ENCODE measurements around the gene GAGE12H.
"Not testable (repeated sequence)": the region's sequence is repeated elsewhere in the genome, so short reads cannot be mapped to it uniquely, and the experiment has no call there.

GAGE12H gene, protein sequence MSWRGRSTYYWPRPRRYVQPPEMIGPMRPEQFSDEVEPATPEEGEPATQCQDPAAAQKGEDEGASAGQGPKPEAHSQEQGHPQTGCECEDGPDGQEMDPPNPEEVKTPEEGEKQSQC

DNA sequence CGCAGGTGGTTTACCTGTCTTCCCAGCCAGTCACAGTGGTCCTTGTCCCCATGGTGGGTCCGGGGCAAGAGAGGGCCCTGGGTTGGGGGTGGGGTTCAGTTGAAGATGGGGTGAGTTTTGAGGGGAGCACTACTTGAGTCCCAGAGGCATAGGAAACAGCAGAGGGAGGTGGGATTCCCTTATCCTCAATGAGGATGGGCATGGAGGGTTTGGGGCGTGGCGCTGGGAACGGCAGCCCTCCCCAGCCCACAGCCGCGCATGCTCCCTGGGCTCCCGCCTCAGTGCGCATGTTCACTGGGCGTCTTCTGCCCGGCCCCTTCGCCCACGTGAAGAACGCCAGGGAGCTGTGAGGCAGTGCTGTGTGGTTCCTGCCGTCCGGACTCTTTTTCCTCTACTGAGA lies at the start of gene GAGE12H:
TSS of gene GAGE12H (plus strand) at position 301 of the 400 bp plus-strand sequence. CDS start 1,155 bp downstream, outside the sequence.
- DNase-seq (ENCODE audit: low spot score) = not testable (repeated sequence)

DNA sequence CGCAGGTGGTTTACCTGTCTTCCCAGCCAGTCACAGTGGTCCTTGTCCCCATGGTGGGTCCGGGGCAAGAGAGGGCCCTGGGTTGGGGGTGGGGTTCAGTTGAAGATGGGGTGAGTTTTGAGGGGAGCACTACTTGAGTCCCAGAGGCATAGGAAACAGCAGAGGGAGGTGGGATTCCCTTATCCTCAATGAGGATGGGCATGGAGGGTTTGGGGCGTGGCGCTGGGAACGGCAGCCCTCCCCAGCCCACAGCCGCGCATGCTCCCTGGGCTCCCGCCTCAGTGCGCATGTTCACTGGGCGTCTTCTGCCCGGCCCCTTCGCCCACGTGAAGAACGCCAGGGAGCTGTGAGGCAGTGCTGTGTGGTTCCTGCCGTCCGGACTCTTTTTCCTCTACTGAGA lies 47.9 kb upstream of the GAGE12H start, which contains the start of gene GAGE12C:
TSS of gene GAGE12C (plus strand) at position 301 of the 400 bp plus-strand sequence. CDS start 1,155 bp downstream, outside the sequence.
- not testable (repeated sequence) for DNase-seq (ENCODE audit: low spot score)

DNA sequence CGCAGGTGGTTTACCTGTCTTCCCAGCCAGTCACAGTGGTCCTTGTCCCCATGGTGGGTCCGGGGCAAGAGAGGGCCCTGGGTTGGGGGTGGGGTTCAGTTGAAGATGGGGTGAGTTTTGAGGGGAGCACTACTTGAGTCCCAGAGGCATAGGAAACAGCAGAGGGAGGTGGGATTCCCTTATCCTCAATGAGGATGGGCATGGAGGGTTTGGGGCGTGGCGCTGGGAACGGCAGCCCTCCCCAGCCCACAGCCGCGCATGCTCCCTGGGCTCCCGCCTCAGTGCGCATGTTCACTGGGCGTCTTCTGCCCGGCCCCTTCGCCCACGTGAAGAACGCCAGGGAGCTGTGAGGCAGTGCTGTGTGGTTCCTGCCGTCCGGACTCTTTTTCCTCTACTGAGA lies 38.3 kb upstream of the GAGE12H start, which contains the start of gene GAGE12D:
TSS of gene GAGE12D (plus strand) at position 301 of the 400 bp plus-strand sequence. CDS start 1,155 bp downstream, outside the sequence.
- DNase-seq (ENCODE audit: low spot score) = not testable (repeated sequence)

DNA sequence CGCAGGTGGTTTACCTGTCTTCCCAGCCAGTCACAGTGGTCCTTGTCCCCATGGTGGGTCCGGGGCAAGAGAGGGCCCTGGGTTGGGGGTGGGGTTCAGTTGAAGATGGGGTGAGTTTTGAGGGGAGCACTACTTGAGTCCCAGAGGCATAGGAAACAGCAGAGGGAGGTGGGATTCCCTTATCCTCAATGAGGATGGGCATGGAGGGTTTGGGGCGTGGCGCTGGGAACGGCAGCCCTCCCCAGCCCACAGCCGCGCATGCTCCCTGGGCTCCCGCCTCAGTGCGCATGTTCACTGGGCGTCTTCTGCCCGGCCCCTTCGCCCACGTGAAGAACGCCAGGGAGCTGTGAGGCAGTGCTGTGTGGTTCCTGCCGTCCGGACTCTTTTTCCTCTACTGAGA lies 28.8 kb upstream of the GAGE12H start, which contains the start of gene GAGE12E:
TSS of gene GAGE12E (plus strand) at position 301 of the 400 bp plus-strand sequence. CDS start 1,155 bp downstream, outside the sequence.
- DNase-seq (ENCODE audit: low spot score) = not testable (repeated sequence)

DNA sequence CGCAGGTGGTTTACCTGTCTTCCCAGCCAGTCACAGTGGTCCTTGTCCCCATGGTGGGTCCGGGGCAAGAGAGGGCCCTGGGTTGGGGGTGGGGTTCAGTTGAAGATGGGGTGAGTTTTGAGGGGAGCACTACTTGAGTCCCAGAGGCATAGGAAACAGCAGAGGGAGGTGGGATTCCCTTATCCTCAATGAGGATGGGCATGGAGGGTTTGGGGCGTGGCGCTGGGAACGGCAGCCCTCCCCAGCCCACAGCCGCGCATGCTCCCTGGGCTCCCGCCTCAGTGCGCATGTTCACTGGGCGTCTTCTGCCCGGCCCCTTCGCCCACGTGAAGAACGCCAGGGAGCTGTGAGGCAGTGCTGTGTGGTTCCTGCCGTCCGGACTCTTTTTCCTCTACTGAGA lies 19.2 kb upstream of the GAGE12H start, which contains the start of gene GAGE12F:
TSS of gene GAGE12F (plus strand) at position 301 of the 400 bp plus-strand sequence. CDS start 1,155 bp downstream, outside the sequence.
- DNase-seq (ENCODE audit: low spot score) = not testable (repeated sequence)

DNA sequence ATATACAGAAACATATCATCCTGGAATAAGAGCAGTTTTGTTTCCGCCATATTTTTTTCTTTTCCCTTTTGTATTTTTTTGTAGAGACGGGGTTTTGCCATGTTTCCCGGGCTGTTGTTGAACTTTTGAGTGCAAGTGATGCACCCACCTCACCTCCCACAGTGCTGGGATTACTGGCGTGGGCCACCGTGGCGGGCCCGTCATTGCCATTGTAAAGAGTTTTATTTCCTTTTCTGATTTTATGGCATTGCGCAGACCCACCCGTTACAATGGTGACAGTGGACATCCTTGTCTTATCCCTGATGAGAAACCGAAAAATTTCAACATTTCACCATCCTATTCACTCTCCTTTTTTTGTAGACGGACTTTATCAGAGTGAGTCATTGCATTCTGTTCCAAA lies 11.0 kb upstream of the GAGE12H start:
- not testable (repeated sequence) for DNase-seq (ENCODE audit: low spot score)

DNA sequence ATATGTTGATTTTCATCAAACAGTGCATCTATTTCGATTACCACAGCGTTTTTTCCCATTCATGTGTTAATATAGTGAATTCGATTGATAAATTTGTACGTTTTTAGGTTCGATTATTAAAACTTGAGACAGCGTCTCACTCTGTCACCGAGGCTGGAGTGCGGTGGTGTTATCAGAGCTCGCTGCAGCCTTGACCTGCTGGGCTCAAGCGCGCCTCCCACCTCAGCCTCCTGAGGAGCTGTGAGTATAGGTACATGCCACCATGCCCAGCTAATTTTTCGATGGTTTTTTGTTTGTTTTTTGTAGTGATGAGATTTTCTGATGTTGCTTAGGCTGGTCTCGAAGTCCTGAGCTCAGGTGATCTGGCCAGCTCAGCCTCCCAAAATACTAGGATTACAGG lies 10.6 kb upstream of the GAGE12H start:
- not testable (repeated sequence) for DNase-seq (ENCODE audit: low spot score)

DNA sequence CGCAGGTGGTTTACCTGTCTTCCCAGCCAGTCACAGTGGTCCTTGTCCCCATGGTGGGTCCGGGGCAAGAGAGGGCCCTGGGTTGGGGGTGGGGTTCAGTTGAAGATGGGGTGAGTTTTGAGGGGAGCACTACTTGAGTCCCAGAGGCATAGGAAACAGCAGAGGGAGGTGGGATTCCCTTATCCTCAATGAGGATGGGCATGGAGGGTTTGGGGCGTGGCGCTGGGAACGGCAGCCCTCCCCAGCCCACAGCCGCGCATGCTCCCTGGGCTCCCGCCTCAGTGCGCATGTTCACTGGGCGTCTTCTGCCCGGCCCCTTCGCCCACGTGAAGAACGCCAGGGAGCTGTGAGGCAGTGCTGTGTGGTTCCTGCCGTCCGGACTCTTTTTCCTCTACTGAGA lies 9.6 kb upstream of the GAGE12H start, which contains the start of gene GAGE12G:
TSS of gene GAGE12G (plus strand) at position 301 of the 400 bp plus-strand sequence. CDS start 1,155 bp downstream, outside the sequence.
- not testable (repeated sequence) for DNase-seq (ENCODE audit: low spot score)

DNA sequence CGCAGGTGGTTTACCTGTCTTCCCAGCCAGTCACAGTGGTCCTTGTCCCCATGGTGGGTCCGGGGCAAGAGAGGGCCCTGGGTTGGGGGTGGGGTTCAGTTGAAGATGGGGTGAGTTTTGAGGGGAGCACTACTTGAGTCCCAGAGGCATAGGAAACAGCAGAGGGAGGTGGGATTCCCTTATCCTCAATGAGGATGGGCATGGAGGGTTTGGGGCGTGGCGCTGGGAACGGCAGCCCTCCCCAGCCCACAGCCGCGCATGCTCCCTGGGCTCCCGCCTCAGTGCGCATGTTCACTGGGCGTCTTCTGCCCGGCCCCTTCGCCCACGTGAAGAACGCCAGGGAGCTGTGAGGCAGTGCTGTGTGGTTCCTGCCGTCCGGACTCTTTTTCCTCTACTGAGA lies 9.4 kb downstream of the GAGE12H start, which contains the start of gene GAGE2A:
TSS of gene GAGE2A (plus strand) at position 301 of the 400 bp plus-strand sequence. CDS start 1,155 bp downstream, outside the sequence.
- DNase-seq (ENCODE audit: low spot score) = not testable (repeated sequence)

DNA sequence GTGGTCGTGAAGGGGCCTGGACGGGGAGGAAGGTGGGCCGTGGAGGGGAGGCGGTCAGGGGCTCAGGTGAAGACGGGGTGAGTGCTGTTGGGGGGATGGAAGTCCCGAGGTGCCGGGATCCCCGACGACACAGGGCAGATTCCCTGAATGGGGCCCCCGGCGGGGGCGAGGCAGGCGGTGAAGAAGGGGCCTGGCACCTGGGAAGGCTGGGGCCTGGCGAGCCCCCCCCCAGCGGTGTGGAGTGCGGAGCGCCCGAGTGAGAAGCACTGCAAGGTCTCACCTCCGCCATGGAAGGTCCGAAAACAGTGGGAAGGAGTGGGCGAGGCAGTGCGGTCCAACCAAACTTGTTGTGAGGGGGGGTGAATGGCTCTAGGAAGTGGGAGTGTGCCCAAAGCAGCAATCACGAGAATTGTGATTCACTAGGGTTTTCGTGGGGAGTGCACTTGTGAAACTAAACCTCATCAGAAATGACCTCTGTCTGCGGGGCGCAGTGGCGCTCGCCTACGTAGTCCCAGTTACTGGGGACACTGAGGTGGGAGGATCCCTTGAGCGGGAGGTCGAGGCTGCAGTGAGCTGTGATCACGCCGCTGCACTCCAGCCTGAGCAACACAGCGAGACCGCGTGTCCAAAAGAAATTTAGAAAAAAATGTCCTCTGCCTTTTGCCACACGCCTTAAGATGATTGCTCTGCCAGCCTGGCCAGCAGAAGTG lies 10.2 kb downstream of the GAGE12H start:
- DNase-seq (ENCODE audit: low spot score) = not testable (repeated sequence)

DNA sequence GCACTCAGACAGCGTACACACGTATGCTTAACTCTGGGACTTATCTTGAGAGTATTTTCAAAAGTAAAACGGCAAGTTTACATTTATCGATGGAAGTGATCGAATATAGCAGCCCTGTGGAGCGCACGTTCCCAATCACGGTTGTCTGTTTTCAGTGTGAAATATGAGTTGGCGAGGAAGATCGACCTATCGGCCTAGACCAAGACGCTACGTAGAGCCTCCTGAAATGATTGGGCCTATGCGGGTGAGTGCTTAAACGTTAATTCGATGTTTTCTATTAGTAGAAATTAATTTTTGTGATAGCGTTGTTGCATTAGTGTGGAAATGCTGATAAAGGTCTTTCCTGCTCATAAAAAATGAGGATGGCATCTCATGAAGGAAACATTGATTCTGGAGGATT lies 10.7 kb downstream of the GAGE12H start:
- DNase-seq (ENCODE audit: low spot score) = not testable (repeated sequence)

DNA sequence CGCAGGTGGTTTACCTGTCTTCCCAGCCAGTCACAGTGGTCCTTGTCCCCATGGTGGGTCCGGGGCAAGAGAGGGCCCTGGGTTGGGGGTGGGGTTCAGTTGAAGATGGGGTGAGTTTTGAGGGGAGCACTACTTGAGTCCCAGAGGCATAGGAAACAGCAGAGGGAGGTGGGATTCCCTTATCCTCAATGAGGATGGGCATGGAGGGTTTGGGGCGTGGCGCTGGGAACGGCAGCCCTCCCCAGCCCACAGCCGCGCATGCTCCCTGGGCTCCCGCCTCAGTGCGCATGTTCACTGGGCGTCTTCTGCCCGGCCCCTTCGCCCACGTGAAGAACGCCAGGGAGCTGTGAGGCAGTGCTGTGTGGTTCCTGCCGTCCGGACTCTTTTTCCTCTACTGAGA lies 19.0 kb downstream of the GAGE12H start, which contains the start of gene GAGE1:
TSS of gene GAGE1 (plus strand) at position 301 of the 400 bp plus-strand sequence. CDS start 1,155 bp downstream, outside the sequence.
- not testable (repeated sequence) for DNase-seq (ENCODE audit: low spot score)

DNA sequence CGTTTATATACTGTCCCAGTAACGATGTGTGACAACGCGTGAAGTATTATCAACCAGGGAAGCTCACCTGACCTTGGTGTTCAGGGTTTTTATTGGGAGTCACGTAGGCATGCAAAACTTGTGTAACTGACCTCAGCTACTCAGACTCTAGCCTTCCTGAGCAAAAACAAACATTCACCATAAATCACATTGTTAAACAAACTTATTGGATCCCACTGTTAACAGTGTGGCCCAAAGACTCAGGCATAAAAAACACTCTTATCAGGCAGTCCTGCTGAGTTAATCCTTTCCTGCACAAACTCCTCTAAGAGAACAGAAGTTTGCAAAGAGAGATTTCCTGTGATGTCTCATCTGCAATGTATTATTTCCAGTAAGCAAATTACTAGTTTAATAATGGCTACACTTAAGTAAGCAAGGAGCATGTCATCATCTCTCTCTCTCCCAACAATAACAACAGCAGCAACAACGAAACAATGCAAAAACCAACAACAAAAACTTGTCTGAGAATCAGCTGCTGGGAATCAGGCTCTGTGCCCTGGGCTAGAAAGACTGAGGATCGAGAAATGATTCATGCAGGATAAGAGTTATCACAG lies 31.1 kb downstream of the GAGE12H start:
- DNase-seq (ENCODE audit: low spot score) = no peak

DNA sequence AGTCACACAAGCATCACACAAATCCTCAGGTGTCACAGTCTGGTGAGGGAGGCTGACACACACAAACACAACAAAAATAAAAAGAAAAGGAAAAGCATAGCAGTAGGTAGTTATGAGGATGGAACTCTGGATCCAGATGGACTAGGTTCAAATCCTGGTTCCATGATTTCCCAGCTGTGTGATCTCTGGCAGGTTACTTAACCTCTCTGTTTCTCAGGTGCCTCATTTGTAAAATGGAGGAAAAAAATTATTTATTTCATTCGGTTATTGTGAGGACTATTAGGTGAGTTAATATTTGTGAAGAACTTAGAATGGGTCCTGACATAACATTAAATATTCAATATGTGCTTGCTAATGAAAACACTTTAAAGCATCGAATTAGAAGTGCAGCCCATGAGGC lies 38.8 kb downstream of the GAGE12H start:
- no peak for DNase-seq (ENCODE audit: low spot score)

DNA sequence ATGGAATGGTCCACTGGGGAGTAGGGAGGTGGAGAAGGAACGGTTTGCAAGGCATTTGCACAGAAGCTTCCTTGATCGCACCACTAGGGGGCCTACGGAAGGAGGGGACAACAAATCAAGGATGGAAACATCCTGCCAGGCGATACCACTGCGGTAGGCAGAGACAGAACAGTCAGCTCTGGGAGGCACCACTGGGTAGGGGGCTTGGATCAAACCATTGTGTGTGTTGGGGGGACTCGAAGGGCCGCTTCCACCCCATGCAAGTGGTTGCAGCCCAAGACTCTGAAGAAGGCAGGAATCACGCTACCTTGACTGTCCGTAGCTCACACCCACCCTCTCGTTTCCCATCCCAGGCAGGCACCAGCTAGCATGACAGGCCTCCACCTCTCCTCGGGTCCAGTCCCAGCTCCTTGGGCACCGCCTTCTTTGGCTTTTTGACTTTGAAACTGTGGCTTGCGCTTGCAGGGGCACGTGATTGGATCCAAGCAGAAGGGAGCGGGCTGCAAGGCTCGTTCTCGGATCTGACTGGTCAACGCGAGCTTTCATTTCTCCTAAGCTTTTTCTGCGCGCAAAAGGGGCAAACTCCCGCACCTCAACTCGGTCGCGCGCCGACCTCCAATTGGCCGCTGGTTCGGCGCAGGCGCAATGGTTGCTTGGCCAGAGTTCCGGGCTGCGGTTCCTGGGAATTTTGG lies 47.5 kb downstream of the GAGE12H start:
- DNase-seq (ENCODE audit: low spot score) = no peak

Data from hematopoietic multipotent progenitor cell treated with erythropoietin and hydrocortisone succinate and interleukin-3 and kit ligand, for 17 days (in vitro differentiated cells).